ENCODE measurements around the gene MUC12. TPM values are rescaled to one million over a fixed set of nuclear protein-coding genes. Genes with fewer than 3 reads are reported as not detected.

MUC12 gene
- total RNA-seq, 1 donor from 2014 or later = not detected

DNA sequence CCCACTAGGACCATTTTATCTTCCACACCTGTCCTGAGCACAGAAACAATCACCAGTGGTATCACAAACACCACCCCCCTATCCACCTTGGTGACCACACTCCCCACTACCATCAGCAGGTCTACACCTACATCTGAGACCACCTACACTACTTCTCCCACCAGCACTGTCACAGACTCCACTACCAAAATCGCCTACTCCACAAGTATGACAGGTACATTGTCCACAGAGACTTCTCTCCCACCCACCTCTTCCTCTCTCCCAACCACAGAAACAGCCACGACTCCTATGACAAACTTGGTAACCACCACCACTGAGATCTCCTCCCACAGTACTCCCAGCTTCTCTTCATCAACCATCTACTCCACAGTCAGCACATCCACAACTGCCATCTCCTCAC lies 16.7 kb upstream of the MUC12 start:
- DNase-seq (ENCODE audit: low read depth, low spot score) = no peak

DNA sequence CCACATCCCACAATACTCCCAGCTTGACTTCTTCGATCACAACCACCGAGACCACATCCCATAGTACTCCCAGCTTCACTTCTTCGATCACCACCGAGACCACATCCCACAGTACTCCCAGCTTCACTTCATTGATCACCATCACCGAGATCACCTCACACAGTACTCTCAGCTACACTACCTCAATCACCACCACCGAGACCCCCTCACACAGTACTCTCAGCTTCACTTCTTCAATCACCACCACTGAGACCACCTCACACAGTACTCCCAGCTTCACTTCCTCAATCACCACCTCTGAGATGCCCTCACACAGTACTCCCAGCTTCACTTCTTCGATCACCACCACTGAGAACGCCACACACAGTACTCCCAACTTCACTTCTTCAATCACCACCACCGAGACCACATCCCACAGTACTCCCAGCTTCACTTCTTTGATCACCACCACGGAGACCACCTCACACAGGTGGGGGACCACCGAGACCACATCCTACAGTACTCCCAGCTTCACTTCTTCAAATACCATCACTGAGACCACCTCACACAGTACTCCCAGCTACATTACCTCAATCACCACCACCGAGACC lies 11.4 kb upstream of the MUC12 start:
- DNase-seq (ENCODE audit: low read depth, low spot score) = no peak

DNA sequence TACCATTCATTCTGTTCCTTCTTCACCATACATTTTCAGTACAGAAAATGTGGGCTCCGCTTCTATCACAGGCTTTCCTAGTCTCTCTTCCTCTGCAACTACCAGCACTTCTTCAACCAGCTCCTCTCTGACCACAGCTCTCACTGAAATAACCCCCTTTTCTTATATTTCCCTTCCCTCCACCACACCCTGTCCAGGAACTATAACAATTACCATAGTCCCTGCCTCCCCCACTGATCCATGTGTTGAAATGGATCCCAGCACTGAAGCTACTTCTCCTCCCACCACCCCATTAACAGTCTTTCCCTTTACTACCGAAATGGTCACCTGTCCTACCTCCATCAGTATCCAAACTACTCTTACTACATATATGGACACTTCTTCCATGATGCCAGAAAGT lies 9.5 kb upstream of the MUC12 start:
- no peak for DNase-seq (ENCODE audit: low read depth, low spot score)

DNA sequence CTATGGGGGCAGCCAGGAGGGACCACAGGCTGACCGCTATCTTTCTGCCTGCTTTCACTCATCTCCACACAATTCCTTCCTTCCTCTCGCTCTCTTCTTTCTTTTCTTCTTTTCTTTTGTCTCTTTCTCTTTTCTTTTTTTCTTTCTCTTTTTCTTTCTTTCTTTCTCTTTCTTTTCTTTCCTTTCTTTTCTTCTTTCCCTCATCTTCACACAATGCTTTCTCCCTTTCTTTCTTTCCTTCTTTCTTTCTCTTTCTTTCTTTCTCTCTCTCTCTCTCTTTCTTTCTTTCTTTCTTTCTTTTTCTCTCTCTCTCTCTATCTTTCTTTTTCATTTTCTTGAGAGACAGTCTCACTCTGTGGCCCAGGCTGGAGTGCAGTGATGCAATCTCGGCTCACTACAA lies 6.8 kb upstream of the MUC12 start:
- DNase-seq (ENCODE audit: low read depth, low spot score) = no peak

DNA sequence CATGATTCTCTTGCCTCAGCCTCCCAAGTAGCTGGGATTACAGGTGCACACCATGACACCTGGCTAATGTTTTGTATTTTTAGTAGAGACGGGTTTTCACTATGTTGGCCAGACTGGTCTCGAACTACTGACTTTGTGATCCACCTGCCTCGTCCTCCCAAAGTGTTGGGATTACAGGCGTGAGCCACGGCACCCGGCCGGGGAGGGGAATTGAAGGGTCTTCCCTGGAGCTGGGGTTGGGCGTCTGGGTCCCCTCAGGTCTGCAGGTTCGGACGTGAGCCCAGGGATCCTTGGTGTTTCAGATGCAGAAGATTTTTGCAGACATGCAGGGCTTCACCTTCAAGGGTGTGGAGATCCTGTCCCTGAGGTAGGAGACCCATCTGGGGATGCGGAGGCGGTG lies 6.0 kb upstream of the MUC12 start:
- DNase-seq (ENCODE audit: low read depth, low spot score) = no peak

DNA sequence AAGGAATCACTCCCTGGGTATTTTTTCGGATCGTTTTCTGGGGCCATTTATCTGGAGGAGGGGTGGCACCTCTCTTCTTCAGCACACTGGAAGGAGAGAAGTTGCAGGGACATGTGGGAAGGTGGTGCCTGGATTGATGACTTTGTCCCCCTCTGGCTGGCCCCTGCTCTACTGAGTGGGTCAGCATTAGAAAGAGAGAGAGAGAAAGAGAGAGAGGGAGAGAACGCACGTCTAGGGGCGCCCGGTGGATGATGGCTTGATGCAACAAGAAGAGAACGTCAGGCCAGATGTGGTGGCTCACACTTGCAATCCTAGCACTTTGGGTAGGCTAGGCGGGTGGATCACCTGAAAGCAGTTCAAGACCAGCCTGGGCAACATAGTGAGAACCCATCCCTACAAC lies 5.5 kb upstream of the MUC12 start:
- no peak for DNase-seq (ENCODE audit: low read depth, low spot score)

DNA sequence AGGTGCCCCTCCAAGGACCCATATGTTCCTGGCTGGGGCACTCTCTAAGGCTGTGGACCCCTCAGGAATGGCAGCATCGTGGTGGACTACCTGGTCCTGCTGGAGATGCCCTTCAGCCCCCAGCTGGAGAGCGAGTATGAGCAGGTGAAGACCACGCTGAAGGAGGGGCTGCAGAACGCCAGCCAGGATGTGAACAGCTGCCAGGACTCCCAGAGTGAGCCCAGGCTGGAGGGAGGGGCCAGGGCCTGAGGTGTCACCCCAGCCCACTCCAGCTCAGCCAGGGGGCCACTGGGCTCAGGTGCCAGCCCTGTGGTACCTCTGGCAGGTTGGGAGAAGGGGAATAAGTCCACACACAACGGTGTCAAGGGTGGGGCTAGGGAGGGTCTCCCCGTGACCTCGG lies 4.7 kb upstream of the MUC12 start:
- no peak for DNase-seq (ENCODE audit: low read depth, low spot score)

DNA sequence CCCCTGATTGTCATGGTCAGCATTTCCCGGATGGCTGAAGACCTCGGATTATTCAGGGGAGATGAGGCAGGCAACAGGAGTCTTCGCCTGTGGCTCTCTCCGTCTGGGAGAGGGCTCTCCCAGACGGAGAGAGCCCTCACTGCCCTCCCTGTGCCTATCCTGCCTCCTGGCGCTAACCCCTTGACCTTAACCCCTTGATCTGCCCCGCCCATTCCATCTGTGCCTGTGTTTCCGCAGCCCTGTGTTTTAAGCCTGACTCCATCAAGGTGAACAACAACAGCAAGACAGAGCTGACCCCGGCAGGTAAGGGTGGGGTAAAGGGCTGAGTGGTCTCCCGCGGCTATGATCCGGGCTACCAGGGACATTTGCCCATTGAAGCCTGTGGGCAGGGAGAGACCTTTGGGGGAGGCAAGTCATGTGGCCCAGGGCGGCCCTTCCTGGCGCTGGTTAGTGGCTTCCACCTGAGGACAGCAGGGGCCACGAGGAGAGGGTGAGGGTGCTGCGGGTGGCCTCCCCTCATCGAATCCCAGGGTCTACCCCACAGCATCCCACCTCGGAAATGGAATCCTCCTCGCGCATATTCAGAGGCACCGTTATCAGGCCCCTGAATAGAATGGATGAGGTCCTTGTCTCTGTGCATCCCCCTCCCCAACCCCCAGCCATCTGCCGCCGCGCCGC lies 4.2 kb upstream of the MUC12 start:
- no peak for DNase-seq (ENCODE audit: low read depth, low spot score)

DNA sequence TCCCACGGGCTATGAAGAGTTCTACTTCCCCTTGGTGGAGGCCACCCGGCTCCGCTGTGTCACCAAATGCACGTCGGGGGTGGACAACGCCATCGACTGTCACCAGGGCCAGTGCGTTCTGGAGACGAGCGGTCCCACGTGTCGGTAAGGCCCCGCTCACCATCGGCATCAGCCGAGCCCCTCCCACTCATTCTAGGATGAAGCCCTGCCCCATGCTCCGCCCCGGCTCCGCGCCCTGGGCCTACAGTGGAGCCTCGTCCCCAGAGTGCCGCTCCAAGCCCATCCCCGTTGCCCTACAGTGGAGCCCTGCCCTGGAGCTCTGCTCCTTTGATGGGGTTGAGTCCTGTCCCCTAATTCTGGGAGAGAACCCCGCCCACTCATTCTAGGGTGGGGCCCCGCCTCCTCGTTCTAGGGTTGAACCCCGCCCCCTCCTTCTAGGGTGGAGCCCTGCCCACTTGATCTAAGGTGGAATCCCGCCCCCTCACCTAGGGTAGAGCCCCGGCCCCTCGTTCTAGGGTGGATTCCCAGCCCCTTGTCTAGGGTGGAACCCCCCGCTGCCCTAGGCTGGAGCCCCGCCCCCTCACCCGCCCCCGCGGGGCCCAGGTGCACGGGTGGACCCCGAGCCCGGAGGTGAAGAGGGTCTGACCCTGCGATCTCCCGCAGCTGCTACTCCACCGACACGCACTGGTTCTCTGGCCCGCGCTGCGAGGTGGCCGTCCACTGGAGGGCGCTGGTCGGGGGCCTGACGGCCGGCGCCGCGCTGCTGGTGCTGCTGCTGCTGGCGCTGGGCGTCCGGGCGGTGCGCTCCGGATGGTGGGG lies 3.4 kb upstream of the MUC12 start:
- no peak for DNase-seq (ENCODE audit: low read depth, low spot score)

DNA sequence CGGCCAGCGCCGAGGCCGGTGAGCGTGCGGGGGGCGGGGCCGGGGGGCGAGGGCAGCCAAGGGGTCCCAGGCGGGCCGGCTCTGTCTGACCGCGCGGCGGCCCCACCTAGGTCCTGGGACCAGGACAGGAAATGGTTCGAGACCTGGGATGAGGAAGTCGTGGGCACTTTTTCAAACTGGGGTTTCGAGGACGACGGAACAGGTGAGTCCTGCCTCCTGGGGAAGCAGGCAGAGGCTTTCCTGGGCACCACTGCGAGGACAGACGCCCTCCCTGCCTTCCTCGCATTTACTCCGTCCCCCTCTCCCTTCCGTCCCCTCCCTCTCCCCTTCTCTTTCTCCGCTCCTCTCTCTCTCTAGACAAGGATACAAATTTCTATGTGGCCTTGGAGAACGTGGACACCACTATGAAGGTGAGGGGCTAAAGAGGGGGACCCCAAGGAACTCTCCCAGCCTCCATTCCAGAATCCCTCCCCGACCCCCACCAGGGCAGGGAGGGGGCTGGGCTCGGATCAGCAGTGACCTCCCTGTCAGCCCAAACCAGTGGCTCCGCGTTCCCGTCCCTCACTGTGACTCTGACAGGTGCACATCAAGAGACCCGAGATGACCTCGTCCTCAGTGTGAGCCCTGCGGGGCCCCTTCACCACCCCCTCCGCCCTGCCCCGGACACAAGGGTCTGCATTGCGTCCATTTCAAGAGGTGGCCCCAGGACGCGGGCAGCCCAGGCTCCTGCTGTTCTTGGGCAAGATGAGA lies 2.6 kb upstream of the MUC12 start:
- DNase-seq (ENCODE audit: low read depth, low spot score) = no peak

DNA sequence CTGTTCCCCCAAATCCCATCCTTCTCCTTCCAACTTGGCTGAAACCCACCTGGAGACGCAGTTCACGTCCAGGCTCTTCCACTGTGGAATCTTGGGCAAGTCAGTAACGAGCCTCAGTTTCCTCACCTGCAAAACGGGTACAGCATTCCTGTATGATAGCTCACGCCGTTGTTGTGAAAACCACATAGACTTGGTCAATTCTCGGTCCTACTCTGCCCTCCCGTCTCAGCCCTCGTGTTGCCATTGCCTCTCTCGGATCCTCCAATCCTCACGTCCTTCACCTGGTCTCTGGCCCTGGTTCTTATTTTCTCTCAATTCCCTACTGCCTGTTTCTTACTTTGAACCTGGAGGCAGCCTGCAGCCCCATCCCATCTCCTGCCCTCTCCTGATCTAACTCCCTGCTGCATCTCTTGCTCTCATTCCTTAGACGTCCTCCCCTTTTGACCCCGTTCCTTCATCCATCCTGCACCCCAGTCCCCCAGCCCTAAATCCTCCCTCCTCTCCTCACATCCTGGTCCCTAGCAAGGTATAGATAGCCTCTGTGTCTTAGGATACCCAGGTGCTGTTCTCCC lies 2.0 kb upstream of the MUC12 start:
- no peak for DNase-seq (ENCODE audit: low read depth, low spot score)

DNA sequence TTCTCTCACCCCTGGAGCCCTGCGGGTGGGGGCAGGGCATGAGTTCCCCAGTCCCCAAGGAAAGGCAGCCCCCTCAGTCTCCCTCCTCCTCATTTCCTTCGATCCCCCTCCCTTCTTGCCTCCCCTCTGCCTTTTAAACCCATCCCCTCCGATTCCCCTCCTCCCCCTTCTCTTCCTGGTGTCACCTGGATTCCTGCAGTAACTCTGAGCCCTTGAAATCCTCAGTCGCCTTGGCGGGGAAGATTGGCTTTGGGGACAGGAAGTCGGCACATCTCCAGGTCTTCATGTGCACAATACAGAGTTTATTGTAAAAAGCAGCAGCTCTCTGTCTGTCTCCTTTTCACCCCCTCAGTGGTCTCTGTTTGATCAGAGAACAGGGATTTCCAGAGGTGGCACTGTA lies 1.3 kb upstream of the MUC12 start:
- DNase-seq (ENCODE audit: low read depth, low spot score) = no peak

DNA sequence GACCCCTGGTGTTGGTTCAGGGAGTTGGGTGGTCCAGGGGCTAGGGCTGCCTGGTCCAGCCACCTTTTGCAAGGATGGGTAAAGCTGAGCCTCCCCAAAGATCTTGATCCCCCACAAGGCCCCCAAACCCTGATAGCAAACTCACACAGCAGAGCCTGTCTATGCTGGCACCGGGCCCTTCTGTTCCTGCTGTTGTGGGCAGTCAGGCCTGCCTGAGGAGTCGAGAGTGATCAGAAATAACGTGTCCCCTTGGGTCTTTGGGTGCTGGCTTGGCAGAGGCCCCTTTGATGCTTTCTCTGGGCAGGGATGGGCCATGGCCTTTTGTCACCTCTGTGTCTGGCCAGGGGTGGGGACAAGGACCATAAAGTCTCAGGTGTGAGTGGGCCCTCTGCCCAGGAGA lies 715 bp upstream of the MUC12 start:
- DNase-seq (ENCODE audit: low read depth, low spot score) = no peak

DNA sequence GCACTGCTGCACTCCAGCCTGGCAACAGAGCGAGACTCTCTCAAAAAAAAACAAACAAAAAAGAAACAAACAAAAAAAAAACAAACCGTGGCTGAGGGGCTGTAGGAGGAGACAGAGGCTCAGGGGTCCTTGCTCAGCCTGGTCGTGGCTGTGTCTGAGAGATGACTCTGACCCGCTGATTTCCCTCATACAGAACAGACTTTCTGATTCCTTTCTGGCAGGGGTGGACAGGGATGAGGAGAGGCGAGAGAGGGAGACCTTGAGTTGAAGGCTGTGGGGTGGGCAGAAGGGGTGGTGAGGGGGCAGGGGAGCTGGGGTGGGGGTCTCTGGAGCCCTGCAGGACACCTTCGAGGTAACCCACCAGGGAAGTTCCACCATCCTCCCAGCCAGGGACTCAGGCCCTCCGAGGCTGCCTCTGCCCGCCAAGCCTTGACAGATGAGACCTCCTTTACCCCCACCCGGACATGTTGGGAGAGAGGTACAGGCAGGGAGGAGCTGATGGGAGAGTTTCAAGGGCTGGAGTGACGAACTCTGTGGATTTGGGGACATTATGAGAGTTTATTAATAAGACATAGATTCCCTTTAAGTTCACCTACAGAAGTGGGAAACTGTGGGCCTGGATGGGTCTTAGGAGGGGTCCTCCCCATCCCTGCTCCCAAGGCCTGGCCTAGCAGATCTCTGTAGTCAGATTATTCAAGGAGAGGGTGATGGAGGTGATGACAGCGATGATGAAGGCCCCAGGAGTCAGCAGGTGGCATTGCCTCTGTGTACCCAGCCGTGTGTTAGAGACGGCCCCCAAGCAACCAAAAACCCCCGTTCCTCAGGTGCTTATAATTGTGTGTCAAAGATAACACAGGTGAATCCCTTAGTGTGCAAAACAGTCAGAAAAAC lies 2.0 kb downstream of the MUC12 start:
- no peak for DNase-seq (ENCODE audit: low read depth, low spot score)

DNA sequence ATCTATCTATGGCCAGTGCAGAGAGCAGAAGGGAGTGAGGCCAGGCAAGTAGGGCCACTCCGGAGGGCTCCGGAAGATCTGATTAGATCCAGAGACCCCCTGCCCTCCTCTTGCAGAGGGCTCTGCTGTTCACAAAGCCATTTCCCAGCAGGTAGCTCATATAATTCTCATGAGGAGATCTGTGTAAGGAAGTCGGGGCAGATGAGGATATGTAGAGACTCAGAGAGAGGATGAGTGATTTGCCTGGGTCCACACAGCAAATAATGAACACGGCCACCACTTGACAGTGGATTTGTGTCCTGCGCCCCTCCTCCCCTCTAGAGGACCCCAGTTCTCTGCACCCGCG lies 2.6 kb downstream of the MUC12 start:
- no peak for DNase-seq (ENCODE audit: low read depth, low spot score)

DNA sequence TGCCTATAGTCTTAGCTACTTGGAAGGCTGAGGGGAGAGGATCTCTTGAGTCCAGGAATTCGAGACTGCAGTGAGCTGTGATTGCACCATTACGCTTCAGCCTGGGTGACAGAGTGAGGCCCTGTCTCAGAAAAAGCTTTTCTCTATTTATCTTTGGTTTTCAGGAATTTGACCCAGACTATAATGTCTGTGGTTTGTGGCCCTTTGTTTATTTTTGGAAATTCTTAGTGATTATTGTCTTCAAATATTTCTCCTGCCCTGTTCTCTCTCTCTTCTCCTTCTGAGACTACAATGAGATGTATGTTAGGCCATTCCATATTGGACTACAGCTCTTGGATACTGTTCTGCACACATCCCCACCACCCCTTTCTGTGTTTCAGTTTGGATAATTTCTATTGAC lies 4.7 kb downstream of the MUC12 start:
- no peak for DNase-seq (ENCODE audit: low read depth, low spot score)

DNA sequence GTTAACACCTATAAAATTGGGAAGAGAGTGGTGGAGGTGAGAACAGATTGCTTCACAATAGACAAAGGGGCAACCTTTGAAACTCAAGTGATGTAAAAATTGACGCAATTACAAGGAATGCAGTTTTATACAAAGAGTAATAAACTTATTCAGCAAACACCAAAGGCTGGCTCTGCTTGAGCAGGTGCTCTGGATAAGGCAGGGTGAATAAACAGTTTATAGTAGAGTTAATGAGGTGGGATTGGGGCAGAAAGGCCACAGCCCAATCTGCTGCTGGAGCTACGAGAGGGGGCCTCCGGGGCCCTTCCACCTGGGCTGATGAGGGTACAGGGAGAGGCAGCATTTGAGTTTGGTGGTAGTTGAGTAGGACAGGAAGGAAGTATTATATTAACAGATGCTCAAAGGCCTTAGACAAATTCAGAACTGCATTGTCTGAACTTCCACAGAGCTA lies 6.0 kb downstream of the MUC12 start:
- DNase-seq (ENCODE audit: low read depth, low spot score) = no peak

DNA sequence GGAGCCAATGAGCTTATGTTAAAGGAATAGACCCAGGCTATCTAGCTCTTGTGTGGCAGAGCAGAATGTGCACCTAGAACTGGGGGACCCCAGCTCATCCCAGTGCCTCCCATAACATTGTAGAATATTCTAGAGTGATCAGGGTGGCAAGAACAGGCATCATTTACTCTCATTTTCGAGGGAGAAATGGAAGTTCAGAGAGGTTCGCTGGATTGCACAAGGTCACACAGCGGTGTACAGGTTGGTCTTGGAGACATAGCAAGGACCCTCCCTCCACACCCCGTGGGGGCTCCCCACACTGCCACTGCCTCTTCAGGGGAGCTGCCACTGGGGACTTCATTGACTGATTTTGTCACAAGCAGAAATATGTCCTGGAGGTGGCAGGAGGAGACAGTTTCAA lies 8.9 kb downstream of the MUC12 start:
- DNase-seq (ENCODE audit: low read depth, low spot score) = no peak

DNA sequence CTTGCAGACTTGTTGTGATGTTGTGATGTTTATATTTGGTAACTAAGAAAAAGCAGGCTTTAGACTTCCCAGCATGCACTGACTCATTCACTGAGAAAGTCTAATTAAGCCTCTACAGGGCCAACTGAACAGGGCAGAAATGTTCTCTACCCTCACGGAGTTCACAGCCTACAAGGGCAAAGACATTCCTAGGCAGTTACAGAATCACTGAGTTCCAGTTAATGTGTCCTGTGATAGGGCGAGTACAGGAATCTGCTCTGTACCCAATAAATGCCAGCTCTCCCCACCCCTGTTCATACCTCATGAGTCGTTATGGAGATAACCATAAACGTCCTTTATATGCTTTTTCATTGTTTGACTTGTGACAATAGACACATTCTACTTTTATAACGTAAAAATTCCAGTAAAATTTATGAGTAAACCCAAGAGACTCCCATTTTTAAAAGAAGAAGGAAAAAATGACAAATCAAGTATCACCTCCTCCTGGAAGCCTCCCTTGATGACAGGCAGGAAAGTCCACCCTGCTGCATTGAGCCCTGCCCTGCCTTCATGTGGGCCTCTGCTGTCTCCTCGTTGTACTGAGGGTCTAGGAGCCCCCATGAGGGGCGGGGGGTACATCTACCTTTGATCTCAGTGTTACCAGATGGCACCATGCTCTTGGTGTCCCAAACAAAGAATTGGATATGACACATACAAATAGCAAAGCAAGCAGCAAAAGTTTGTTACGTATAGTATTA lies 14.3 kb downstream of the MUC12 start:
- DNase-seq (ENCODE audit: low read depth, low spot score) = no peak

All from pulmonary artery endothelial cell (primary cell).